Endometrial microvascular endothelial cells (primary cell): ENCODE results near the gene RDH13. TPM values are rescaled to one million over a fixed set of nuclear protein-coding genes. Genes with fewer than 3 reads are reported as not detected.
"Not testable (repeated sequence)": the region's sequence is repeated elsewhere in the genome, so short reads cannot be mapped to it uniquely, and the experiment has no call there.

Experiments used
- in situ Hi-C: cut with HindIII; loops from 2 replicates; pipeline ENCODE4 v1.10.0; 2017; ENCODE audit warnings: low sequenced_read_pairs, low pct_unique_long_range_greater_than_20kb; ENCODE audit errors: inconsistent ontology term
- total RNA-seq: library from RNA; depleted of rRNA; stranded (reverse); fragments of >200 nt; gene quantifications from one replicate; pipeline ENCODE4 v1.2.3, GENCODE V29; 2015; ENCODE audit errors: inconsistent ontology term

Gene RDH13
- total RNA-seq, 1 donor from 2014 or later: 9.8 TPM

DNA sequence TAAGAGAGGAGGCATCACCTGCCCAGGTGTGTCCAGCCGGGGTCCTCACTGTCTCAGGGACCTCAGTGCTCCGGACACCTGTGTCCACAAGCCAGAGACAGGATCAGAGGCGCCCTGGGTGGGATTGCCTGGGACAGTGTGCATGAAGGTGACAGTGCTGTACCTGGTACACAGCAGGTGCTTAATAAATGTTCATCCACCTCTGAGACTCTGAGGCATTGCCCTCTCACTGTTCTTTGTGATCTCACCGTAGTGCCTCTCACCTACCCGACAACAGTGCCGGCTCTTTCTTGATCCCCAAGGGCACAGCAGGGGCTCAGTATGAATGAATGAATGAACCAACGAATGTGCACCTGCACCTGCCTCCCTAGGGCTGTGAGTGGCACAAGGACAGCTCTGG is 9.2 kb downstream of the RDH13 start:
- in situ Hi-C loops: no loop called here

DNA sequence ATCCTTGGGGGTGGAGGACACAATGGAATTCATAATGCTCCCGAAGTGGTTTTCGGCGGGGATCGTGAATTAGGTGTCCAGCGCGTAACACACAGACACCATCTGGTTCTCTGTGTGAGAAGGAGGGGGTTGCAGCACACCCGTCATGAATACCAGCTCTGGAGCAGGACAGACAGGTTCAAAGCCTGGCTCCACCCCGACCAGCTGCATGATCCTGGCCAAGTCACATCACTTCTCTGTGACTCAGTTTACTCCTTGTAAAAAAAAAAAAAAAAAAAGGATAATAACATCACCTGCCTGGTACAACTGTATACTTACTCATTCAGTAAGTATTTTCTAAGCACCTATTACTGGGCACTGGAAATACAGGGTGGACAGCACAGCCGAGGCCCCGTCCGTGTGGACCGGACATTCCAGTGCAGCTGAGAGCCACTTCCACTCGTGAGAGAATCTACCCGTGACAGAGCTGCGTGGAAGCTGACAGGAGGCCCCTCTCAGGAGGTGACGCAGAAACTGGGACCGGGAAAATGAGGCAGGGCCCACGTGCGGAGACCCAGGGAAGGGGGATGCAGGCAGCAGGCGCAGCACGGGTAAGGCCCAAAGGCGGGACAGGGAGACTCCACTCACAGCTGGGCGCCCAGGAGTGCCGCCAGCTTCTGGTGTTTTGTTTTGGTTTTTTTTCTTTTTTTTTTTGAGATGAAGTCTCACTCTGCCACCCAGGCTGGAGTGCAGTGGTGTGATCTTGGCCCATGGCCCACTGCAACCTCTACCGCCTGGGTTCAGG is 12.0 kb downstream of the RDH13 start:
- in situ Hi-C loops: no loop called here

DNA sequence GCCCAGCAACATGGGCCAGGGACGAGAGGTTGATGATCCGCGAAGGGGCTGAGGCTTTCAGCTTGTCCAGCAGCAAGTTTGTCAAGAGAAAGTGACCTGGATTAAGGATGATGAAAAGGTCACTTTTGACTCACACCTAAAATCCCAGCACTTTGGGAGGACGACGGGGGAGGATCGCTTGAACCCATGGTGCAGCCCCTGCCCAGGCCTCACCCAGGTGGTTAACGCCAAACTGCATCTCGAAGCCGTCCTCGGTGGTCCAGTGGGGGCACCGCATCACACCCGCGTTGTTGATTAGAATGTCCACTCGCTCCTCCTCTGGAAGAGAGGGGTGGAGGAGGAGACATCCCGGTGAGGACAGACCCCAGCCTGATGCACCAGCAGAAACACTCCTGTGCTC is 14.5 kb downstream of the RDH13 start:
- in situ Hi-C loops: no loop called here

DNA sequence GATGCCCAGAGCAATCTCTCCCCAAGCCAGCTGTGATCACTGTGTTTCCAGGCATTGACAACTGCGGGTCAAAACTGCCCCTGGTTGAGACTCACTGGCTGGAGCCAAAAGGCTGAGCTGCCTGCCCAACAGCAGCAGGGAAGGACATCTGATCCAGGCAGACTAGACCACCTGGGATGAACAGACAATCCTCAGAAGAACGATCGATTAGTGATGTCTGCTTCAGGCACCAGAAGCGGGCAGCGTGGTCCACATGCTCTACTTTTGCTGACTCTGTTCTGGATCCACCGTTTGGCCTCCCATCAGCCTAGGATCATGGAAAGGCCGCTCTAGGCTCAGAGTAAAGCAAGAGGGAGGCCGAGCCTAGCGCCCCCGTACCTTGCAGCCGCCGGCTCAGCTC is 15.0 kb downstream of the RDH13 start:
- in situ Hi-C loops: no loop called here

DNA sequence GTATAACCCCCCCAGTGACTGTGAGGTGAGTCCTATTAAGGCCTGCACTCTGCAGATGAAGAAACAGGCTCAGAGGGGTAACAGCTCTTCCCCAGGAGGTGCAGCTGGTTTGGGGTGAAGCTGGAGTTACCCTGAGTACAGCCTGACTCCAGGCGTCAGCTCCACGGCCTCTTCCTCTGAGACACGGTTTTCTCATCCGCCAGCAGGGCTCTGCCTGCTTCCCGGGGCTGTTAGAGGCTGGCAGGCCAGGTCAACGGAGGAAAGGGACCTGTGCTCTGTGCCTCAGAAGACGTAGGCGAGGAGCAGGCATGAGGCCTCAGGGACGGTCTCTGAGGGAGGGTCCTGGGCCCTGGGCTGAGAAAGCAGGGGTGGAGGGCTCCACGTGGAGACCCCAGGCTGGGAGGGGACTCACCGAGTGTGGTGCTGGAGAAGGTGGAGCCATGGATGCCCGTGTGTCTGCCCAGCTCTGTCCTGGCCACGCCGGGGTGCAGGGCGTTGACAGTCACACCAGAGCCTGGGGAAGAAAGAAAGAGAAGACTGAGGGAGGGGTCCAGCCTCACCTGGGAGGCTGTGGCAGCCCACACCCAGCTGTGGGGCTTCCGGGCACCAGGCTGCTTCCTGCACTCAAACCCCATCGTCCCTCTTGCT is 15.8 kb downstream of the RDH13 start:
- in situ Hi-C loops: no loop called here

DNA sequence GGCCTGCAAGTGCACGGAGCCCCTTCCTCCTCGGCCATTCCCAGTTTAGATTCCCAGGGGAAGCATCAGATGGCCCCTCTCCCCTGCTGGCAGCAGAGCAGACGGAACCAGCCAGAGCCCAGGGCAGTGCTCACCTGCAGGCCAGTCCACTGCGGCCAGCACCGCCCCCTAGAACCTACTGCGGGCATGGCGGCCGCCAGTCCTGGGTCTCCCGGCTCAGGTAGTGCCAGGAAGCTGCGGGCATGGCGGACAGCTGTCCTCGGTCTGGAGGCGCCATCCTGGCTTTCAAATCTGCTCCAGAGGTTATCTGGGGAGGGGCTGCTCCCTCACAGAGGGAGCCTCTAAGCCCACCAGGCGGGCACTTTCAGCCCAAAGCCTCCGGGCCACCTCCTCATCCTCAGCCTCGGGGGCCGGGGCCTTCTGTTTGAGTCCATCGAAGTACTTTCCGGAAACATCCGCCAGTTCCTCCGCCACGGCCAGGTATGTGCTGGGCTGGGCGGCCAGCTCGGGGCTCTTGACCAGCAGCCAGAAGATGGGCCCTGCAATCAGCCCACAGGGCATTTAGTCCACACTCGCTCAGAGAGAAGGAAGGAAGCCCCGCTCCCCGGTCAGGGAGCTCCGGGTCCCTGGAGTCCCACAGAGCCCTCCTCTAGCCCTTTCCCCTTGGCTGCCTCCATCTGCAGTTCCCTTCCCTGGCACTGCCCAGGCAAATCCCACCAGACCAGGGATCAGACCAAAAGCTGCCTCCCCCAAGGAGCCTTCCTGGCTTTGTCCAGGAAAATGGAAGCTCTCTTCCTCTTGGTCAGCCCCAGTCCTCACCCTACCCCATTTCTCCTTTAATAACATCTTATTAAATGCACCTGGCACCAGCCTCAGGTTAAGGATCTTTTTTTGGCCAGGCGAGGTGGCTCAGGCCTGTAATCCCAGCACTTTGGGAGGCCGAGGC is 17.9 kb downstream of the RDH13 start:
- in situ Hi-C loops: no loop called here

DNA sequence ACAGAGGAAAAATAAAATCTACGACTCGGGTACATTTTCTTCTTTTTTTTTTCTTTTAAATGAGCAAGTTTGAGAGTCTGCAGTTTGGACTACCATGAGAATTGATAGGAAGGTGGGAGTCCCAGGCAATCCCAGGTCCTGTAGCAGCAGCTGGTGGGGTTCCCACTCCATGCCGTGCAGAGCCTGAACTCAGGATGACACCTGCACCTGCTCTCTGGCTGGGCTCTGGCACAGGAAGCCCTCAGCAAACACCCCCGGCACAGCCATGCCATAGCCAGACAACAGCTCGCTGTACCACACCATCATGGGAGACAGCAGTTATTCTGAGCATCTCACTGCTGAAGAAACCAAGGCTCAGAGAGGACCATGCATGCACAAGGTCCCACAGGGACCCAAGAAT is 18.7 kb downstream of the RDH13 start:
- in situ Hi-C loops: no loop called here

DNA sequence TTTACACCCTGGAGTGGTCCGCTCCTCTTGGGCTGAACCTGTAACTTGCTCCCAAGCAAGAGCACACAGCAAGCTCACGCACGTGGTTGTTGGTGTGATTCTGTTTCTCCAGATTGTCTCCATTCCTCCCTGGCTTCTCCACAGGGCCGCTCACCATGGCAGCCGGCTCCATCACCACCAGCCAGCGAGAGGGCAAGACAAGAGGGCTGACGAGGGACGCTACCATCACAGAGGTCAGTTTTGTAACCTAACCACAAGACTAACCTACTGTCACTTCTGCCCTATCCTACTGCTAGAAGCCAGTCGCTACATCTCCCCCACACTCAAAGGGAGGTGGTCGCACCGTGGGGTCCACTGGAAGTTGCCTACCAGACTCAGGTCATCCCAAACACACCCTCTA is 20.3 kb downstream of the RDH13 start:
- in situ Hi-C loops: no loop called here

DNA sequence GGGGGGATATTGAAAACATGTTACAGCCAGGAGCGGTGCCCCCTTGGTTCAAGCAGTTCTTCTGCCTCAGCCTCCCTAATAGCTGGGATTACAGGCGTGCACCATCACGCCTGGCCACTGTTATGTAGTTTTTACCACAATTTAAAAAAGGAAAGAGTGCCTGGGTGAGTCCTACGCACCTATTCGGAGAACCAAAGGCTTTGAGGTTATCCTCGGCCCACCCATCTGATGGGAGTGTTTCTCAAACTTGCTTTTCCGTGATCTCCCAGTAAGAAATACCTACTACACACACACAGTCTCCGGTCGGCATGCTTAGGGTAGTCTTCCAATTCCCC is 20.6 kb downstream of the RDH13 start:
- in situ Hi-C loops: no loop called here

DNA sequence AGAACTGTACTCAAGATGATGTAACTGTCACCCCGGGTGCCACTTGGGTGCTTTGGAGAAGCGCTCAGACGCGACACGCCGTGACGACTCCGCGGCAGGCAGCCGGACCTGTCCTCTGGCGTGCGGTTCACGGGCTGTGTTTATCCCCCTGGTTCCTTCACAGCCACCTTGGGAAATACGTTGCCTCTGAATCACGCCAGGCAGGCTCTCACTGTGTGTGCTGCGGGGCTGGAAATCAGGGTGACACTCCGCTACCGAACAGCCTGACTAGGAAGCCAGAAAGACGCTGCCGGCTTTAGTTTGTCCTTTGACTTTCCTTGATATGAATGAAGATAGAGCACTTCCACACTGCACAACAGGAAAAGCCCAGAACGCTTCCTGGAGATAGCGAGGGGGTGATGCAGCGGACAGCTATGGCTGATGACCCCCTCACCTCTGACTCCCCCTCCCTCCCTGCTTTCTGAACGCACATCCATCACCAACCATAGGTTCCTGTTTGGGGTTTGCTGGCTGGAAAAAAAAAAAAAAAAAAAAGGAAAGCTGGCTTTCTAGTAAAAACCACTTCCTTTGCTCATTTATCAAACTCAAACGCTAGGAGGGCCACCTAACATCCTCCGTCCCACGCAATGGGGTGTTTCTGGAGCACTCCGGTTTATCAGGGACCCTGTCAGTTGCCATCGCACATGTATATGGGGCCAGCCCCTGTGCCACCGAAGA is 21.2 kb downstream of the RDH13 start:
- in situ Hi-C loops: no loop called here

DNA sequence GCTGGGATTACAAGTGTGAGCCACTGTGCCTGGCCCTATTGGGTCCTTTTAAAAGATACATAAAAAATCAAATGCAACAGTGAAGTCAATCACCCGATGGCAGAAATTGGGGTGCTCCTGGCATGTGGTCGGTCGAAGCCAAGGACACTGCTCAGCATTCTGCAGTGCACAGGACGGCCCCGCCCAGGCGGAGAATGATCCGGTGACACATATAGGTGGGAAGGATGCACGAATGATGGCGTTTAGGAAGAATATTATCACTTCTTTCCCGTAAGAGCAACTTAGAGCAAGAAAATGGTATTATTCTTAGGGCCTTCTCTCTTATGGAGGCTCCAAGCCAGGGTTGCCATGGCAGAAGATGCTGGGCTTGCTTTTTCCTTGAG is 21.7 kb downstream of the RDH13 start:
- in situ Hi-C loops: no loop called here

DNA sequence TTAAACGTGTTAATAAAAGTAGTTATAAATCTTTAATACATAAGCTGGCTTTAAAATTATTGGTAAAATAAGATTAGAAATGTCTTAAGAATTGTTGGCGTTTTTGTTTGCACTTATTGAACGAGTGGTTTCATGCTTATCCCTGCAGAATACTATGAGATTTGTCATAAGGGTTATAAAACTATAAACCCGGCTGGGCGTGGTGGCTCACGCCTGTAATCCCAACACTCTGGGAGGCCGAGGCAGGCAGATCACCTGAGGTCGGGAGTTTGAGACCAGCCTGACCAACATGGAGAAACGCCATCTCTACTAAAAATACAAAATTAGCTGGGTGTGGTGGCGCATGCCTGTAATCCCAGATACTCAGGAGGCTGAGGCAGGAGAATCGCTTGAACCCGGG is 22.3 kb downstream of the RDH13 start:
- in situ Hi-C loops: not testable (repeated sequence)

DNA sequence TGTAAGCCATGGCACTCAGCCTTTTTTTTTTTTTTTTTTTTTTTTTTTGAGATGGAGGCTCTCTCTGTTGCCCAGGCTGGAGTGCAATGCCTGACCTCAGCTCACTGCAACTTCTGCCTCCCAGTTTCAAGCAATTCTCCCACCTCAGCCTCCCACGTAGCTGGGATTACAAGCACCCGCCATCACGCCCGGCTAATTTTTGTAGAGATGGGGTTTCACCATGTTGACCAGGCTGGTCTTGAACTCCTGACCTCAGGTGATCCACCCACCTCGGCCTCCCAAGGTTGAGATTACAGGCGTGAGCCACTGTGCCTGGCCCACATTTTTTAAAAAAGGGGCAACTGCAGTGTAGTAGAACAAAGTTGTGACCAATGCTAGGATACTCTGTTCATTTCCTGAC is 25.3 kb downstream of the RDH13 start:
- in situ Hi-C loops: not testable (repeated sequence)

DNA sequence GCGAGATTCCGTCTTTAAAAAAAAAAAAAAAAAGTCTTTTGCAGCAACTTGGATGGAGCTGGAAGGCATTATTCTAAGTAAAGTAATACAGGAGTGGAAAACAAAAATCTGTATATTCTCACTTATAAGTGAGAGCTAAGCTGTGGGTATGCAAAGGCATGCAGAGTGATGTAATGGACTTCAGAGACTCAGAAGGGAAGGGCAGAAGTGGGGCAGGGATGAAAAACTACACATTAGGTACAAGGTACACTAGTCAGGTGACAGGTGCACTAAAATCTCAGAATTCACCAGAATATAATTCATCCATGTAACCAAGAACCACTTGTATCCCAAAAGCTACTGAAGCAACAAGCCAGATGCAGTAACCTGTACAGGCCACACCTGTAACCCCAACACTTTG is 26.9 kb downstream of the RDH13 start:
- in situ Hi-C loops: no loop called here

DNA sequence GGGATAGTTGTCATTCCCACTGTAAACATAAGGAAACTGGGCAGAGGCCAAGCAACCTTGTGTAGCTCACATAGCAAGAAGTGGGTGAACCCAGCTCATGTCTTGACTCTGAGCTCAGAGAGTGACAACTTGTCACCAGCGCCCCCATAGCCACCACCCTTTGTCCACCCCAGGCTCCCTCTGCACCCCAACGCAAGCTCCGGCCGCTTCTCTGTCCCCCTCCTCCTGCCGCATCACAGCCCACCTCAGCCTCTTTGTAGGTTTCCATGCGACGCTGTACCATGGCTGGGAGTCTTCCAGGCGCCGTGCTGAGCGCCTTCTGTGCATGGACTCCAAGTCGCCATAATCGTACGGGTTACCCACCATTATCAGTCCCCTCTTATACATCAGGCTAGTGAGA is 28.2 kb downstream of the RDH13 start:
- in situ Hi-C loops: no loop called here

DNA sequence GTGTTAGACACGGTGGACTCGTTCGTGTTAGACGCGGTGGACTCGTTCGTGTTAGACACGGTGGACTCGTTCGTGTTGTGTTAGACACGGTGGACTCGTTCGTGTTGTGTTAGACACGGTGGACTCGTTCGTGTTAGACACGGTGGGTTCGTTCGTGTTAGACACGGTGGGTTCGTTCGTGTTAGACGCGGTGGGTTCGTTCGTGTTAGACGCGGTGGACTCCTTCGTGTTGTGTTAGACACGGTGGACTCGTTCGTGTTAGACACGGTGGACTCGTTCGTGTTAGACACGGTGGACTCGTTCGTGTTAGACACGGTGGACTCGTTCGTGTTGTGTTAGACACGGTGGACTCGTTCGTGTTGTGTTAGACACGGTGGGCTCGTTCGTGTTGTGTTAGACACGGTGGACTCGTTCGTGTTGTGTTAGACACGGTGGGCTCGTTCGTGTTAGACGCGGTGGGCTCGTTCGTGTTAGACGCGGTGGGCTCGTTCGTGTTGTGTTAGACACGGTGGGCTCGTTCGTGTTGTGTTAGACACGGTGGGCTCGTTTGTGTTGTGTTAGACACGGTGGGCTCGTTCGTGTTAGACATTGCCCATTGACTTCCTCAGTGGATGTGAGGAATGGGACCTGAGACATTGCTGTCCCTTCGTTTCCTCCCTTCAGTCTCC is 29.8 kb downstream of the RDH13 start:
- in situ Hi-C loops: not testable (repeated sequence)

DNA sequence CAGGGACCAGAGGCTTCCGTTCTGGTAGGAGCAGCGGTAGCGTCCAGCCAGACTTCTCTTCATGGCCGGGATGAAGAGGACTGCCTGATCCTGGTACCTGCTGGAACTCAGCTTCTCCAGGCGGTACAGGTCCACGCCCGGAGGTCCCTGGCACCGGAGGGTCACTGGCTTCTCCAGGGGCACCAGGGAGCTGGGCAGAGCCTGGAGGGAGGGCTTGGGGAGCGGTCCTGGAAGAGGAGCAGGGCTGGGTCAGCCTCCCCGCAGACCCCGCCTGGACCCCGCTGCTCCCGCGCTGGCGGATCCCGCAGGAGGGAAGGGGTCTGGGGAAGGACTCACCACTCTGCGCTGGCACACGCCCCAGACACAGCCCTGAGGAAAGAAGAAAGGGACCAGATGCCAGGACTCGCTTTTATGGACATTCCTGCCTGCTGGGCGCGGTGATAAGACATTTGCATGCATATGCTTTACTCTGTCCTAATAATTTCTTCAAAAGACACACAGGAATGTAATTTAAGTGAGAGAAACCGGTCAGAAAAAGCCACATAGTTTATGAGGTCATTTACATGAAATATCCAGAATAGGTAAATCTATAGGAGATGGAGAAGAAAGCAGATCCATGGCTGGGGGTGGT is 30.7 kb downstream of the RDH13 start:
- in situ Hi-C loops: no loop called here

DNA sequence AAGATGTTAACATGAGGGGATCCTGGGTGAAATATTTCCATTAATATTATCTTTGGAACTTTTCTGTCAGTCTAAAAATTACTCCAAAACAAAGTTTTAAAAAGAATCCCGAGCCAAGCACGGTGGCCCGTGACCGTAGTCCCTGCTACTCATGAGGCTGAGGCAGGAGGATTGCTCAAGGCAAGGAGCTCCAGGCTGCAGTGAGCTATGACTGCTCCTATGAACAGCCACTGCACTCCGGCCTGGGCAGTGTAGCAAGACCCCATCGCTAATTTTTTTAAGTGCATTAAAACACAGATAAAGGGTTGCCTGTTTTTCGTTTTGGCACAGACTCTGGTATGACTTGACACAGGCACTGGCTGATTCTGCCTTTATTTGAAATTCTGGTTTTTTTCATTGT is 31.8 kb downstream of the RDH13 start:
- in situ Hi-C loops: no loop called here
